NCI-H128 (cell line): ENCODE results near the gene STYXL2.

ENCODE experiments used
- DNase-seq: peaks from one replicate; lab custom pipeline; 2025; ENCODE audit not compliant: unreplicated experiment; lab: John Stamatoyannopoulos, UW

Gene STYXL2

GRCh38 chr1:167105271-167106118 is 11.6 kb downstream of the STYXL2 start:
- DNase-seq = no peak

DNA sequence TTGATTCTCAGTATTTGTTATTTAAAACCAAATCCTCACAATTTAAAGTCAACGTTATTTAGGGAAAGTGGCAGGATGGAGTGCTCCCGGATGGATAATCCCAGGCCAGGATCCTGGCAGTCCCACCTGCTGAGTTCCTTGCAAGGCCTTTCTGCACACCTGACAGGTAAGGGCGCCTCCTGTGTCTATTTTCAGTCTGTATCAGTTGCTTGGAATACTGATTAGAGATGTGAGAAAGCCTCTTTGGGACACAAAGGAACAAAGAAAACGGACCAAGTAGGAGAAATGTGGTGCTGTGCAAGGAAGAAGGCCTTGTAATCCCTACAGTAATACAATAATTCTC is 12.2 kb downstream of the STYXL2 start:
- DNase-seq = no peak

DNA sequence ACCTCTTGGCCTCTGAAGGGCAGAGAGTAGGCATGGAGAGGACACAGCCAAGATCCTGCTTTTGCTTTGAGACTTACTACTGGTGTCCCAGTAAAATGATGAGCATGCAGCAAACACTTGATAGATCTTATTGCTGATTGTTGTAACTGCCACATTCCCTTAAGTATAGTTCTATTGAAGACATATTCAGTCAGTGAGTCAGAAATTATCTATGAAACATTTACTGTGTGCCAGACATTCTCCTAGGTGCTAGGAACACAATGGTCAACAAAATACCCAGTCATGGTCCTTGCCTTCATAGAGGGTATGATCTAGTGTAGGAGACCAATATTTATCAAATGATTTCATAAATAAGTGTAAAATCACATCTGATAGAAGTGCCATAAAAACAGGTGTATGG is 13.6 kb downstream of the STYXL2 start:
- DNase-seq = no peak

DNA sequence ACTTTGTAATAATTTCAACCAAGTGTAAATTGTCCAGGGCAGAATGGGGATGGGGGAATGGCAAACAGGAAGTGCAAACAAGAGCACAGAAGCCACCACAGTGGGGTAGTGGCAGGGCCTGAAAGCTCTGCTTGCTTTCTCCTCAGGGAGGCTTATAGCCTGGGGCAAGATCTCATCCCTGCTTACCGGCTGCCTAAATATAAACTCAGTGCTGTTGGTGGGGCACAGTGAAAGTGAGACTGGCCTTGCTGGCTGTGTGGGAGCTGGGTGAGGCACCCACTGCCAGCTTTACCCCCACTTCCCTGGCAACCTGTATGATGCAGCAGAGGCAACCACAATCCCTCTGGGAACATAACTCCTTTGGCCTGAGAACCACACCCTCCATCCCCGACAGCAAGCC is 15.2 kb downstream of the STYXL2 start:
- DNase-seq = no peak

- no peak for DNase-seq
Observed at GRCh38 chr1:167110586-167110985, 16.7 kb downstream of the STYXL2 start.

- DNase-seq = no peak
Observed at GRCh38 chr1:167111868-167112709, 18.2 kb downstream of the STYXL2 start.

DNA sequence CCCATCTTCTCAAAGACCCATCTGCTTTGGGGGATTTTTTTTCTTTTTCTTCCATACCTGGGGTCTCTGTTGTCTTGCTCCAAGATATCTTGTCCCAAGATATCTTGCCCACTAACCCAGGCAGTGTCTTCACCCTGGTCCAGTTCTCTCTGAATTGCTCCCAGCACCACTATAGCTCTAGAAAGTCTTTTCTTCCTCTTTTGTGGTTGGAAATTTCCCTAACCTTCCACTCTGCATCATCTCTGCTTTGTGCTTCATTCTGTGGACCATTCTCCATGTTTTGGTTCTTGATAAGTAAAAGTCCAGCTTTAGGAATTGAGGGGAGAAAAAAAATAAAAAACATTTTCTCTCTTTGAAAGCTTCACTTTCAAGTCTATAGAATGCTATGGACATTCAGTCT is 20.9 kb downstream of the STYXL2 start:
- no peak for DNase-seq

- DNase-seq = no peak
Observed at GRCh38 chr1:167115655-167116054, 21.8 kb downstream of the STYXL2 start.

- no peak for DNase-seq
Observed at GRCh38 chr1:167116174-167116573, 22.3 kb downstream of the STYXL2 start.

DNA sequence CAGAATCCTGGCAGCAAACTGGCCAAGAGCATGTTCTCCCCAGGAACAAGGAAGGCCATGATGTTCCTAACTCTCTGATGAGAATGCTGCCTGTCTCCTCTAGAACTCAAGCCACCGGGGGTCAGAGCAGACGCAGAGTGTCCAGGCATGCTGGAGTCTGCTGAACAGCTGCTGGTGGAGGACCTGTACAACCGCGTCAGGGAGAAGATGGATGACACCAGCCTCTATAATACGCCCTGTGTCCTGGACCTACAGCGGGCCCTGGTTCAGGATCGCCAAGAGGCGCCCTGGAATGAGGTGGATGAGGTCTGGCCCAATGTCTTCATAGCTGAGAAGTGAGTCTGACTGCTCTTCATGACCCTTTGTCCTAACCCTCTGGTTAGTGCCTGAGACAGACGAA is 23.4 kb downstream of the STYXL2 start:
- DNase-seq = no peak

DNA sequence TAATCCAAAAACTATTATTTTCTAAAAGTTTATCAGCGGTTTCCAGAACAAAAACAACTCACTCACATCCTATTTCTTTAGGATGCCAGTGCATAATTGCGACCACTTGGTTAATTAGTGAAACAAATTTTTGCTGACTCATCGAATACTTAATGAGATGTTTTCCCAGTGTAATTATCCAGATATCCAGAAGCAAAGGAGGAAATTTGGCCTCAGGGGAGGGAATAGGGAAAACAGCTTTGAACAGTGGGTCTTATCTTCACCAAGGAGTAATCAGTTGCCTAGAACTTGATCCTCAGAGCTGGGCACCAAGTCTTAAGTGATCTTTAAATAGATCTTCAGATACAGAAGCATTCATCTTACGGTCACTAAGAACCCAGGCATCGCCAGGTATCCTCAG is 24.3 kb downstream of the STYXL2 start:
- DNase-seq = no peak

DNA sequence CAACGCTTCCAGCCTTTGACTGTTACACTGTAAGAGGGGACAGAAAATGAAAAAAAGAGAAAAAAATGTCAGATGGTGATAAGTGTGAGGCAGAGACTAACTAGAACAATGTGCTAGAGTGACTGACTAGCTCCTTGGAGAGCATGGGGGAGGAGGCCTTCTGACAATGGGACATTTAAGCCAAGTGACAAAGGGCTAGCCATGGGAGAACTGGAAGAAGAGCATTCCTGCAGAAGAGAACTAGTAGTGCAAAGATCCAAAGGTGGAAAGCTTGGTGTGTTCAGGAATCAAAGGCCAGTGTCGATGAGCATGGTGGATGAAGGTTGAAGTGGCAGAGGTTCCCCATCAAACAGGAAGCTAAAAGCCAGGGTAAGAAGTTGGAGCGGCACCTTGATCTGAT is 25.8 kb downstream of the STYXL2 start:
- no peak for DNase-seq

DNA sequence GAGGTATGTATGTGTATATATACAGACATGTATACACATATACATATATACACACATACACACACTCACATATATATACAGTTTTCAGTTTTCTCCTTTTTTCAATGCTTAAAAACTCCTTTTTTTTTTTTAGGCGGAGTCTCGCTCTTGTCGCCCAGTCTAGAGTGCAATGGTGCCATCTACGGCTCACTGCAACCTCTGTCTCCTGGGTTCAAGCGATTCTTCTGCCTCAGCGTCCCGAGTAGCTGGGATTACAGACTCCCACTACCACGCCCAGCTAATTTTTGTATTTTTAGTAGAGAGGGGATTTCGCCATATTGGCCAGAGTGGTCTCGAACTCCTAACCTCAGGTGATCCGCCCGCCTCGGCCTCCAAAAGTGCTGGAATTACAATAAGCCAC is 27.0 kb downstream of the STYXL2 start:
- DNase-seq = no peak

GRCh38 chr1:167121375-167122120 is 27.7 kb downstream of the STYXL2 start:
- no peak for DNase-seq

DNA sequence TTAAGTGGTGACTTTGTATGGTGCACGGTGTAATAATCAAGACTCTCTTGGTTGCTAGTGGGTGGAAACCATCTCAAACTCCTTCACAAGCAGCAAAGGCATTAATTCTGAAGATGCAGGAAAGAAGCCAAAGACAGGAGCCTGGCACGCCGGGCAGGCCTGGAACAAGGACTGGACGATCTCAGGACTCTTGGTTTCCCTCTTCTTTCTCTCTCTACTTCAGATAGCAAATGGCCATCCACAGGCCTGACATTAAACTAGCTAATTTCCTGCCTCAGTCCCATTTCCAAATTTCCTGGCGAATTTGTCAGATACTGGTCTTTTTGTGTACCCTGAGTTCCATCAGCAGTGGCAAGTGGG is 28.2 kb downstream of the STYXL2 start:
- no peak for DNase-seq

DNA sequence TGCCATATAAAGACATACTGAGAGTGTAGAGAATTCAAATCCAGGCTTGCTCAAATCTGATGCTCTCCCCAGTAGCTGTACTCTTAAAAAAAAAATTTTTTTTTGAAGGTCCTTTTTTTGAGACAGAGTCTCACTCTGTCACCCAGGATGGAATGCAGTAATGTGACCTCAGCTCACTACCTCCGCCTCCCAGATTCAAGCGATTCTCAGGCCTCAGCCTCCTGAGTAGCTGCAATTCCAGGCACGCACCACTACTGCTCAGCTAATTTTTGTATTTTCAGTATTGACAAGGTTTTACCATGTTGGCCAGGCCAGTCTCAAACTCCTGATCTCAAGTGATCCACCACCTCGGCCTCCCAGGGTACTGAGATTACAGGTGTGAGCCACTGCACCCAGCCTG is 28.7 kb downstream of the STYXL2 start:
- no peak for DNase-seq

DNA sequence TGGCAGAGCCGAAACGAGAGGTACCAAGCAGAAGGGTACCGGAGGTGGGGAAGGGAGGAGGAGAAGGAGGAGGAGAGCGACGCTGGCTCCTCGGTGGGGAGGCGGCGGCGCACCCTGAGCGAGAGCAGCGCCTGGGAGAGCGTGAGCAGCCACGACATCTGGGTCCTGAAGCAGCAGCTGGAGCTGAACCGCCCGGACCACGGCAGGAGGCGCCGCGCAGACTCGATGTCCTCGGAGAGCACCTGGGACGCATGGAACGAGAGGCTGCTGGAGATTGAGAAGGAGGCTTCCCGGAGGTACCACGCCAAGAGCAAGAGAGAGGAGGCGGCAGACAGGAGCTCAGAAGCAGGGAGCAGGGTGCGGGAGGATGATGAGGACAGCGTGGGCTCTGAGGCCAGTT is 32.4 kb downstream of the STYXL2 start:
- DNase-seq = no peak

DNA sequence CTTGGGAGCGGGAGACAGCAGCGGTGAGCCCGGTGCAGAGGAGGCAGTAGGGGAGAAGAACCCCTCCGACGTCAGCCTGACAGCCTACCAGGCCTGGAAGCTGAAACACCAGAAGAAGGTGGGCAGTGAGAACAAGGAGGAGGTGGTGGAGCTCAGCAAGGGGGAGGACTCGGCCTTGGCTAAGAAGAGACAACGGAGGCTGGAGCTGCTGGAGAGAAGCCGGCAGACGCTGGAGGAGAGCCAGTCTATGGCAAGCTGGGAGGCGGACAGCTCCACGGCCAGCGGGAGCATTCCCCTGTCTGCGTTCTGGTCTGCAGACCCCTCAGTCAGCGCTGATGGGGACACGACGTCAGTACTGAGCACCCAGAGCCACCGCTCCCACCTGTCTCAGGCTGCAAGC is 32.9 kb downstream of the STYXL2 start:
- no peak for DNase-seq

GRCh38 chr1:167127236-167127635 is 33.4 kb downstream of the STYXL2 start:
- no peak for DNase-seq

DNA sequence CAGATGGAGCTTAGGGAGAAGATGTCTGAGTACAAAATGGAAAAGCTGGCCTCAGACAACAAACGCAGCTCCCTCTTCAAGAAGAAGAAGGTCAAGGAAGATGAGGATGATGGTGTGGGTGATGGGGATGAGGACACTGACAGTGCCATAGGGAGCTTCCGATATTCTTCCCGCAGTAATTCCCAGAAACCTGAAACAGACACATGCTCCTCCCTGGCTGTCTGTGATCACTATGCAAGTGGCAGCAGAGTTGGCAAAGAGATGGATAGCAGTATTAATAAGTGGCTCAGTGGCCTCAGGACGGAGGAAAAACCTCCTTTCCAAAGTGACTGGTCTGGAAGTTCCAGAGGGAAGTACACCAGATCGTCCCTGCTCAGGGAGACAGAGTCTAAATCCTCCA is 33.8 kb downstream of the STYXL2 start:
- DNase-seq = no peak

- DNase-seq = no peak
Observed at GRCh38 chr1:167128261-167129227, 34.7 kb downstream of the STYXL2 start.
